Loucy (cell line): ENCODE measurements around the gene ADGB.

Experiments used
- EZH2phosphoT487 ChIP-seq: fragments of 200-600 bp; IDR thresholded peaks from 2 replicates; pipeline ENCODE4 v1.6.1; 2018; ENCODE audit warnings: antibody characterized with exemption, mild to moderate bottlenecking, moderate library complexity, borderline replicate concordance
- TF ChIP-seq, protein P1 (sequence below): fragments of 200-600 bp; sonication (generic); conservative IDR thresholded peaks from 2 replicates; pipeline ENCODE4 v1.5.1; 2014; ENCODE audit warnings: mild to moderate bottlenecking, antibody characterized with exemption, low read length

DNA sequence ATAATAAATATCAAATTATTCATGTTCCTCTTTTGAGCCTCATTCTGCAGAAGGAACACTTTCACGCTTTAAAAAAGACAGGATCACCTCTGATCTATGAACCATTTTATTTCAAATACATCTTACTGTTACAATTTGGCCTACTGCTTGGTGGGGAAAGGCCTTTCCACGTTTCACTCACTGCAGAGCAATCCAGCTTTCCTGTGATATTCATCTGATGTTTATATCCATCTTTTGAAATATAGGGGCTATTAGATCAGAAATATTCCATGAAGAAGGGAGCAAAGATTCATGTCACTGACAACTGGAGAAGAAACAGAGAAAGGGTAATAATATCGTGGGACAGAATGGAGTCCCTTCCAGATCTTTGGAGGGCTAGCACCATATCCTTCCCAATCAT is 262.9 kb downstream of the ADGB start:
- TF ChIP-seq, protein P1, sequence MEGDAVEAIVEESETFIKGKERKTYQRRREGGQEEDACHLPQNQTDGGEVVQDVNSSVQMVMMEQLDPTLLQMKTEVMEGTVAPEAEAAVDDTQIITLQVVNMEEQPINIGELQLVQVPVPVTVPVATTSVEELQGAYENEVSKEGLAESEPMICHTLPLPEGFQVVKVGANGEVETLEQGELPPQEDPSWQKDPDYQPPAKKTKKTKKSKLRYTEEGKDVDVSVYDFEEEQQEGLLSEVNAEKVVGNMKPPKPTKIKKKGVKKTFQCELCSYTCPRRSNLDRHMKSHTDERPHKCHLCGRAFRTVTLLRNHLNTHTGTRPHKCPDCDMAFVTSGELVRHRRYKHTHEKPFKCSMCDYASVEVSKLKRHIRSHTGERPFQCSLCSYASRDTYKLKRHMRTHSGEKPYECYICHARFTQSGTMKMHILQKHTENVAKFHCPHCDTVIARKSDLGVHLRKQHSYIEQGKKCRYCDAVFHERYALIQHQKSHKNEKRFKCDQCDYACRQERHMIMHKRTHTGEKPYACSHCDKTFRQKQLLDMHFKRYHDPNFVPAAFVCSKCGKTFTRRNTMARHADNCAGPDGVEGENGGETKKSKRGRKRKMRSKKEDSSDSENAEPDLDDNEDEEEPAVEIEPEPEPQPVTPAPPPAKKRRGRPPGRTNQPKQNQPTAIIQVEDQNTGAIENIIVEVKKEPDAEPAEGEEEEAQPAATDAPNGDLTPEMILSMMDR = no peak
- TF ChIP-seq EZH2phosphoT487 = no peak
